ENCODE data around the gene MAN1C1.

GRCh38 chr1:25803368-25803767 lies 186.8 kb downstream of the MAN1C1 start:
- TF ChIP-seq, protein P1, sequence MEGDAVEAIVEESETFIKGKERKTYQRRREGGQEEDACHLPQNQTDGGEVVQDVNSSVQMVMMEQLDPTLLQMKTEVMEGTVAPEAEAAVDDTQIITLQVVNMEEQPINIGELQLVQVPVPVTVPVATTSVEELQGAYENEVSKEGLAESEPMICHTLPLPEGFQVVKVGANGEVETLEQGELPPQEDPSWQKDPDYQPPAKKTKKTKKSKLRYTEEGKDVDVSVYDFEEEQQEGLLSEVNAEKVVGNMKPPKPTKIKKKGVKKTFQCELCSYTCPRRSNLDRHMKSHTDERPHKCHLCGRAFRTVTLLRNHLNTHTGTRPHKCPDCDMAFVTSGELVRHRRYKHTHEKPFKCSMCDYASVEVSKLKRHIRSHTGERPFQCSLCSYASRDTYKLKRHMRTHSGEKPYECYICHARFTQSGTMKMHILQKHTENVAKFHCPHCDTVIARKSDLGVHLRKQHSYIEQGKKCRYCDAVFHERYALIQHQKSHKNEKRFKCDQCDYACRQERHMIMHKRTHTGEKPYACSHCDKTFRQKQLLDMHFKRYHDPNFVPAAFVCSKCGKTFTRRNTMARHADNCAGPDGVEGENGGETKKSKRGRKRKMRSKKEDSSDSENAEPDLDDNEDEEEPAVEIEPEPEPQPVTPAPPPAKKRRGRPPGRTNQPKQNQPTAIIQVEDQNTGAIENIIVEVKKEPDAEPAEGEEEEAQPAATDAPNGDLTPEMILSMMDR (IDR thresholded peaks at IDR 0.05; ENCODE audit: low read depth, low read length) = no peak
- no peak for TF ChIP-seq EZH2phosphoT487 (IDR thresholded peaks at IDR 0.05; ENCODE audit: low read depth)

Measured in OCI-LY3 (cell line).